Measurements from ENCODE around the gene CHRNB2.

Gene CHRNB2

DNA sequence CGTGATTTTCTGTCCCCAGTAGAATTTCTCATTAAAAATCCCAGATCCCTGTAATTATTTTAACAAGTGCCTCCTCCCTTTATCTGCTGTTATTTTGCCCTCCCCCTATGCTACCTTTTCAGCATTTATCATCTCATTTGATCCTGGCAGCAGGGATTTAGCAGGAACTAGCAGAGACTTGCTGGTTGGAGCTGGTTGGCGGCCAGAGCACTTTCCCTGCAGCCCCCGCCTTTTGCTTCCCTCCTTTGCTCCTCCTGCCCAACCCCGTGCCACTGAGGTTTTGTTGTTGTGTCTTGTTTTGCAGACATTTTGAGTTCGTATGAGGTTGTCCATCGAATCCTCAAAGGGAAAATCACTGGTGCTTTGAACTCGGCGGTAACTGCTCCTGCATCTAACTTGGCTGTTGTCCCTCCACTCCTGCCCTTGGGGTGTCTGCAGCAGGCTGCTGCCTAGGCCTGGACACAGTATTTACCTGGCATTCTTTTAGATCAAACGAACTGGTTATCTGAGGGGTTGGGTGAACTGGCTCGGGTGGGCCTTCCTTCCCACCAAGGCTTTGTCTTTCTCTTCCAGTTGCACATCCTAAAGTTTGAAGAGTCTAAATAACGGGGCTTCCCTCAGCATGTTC lies 20.4 kb upstream of the CHRNB2 start:
- Mint-ChIP-seq H3K4me3 (no peak overlapping the region), H3K9me3 (no peaks in the 10 kb centered on the region), H3K36me3 (ENCODE audit: low read depth) (peaks cover 29% of the 10 kb centered on the region), H3K4me1 (peaks cover 9% of the 10 kb centered on the region), H3K27ac (no peak overlapping the region), H3K27me3 (no peaks in the 10 kb centered on the region)
- ATAC-seq (no peak), DNase-seq (no peak)

DNA sequence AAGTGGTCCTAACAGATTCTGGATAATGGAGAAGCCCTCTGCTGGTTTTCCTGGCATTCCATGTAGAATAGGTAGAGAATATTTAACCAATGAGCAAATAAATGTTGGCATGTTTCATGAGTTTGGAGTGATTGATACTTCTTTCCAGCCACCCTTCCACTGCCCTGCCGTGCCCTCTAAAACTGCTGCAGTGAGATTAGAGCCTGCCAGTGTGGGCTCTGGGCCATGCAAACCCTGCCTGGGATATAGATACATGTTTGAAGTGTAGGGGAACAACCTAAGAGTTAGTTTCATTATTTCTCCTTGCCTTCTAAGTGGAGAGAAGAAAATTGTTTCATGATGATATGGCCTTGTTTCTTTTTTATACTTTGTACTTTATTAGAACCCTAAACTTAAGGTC lies 19.6 kb upstream of the CHRNB2 start:
- no peaks in the 10 kb centered on the region for H3K9me3 Mint-ChIP-seq
- H3K4me1 Mint-ChIP-seq = peaks cover 9% of the 10 kb centered on the region
- H3K36me3 Mint-ChIP-seq (ENCODE audit: low read depth) = peaks cover 31% of the 10 kb centered on the region
- H3K27ac Mint-ChIP-seq = no peak overlapping the region
- DNase-seq = no peak
- no peaks in the 10 kb centered on the region for H3K27me3 Mint-ChIP-seq
- no peak overlapping the region for H3K4me3 Mint-ChIP-seq
- ATAC-seq = no peak

- Mint-ChIP-seq H3K27ac (no peak overlapping the region), H3K4me3 (no peak overlapping the region)
These were observed 18.3 kb upstream of the CHRNB2 start for GRCh38 chr1:154549202-154549770.

GRCh38 chr1:154550070-154550469 lies 17.5 kb upstream of the CHRNB2 start:
- no peak overlapping the region for H3K4me3 Mint-ChIP-seq
- peaks cover 48% of the 10 kb centered on the region for H3K36me3 Mint-ChIP-seq (ENCODE audit: low read depth)
- DNase-seq (no peak), ATAC-seq (no peak)
- no peak overlapping the region for H3K27ac Mint-ChIP-seq
- H3K9me3 Mint-ChIP-seq = no peaks in the 10 kb centered on the region
- peaks cover 10% of the 10 kb centered on the region for H3K4me1 Mint-ChIP-seq
- no peaks in the 10 kb centered on the region for H3K27me3 Mint-ChIP-seq

More at GRCh38 chr1:154549202-154549770, 18.3 kb upstream of the CHRNB2 start:
- Mint-ChIP-seq H3K9me3 (no peaks in the 10 kb centered on the region), H3K4me1 (peaks cover 9% of the 10 kb centered on the region), H3K36me3 (ENCODE audit: low read depth) (peaks cover 41% of the 10 kb centered on the region), H3K27me3 (no peaks in the 10 kb centered on the region)
- no peak for DNase-seq
- no peak for ATAC-seq

- no peak for ATAC-seq
- Mint-ChIP-seq H3K27me3 (no peaks in the 10 kb centered on the region), H3K4me1 (peaks cover 11% of the 10 kb centered on the region), H3K4me3 (no peak overlapping the region), H3K9me3 (no peaks in the 10 kb centered on the region), H3K36me3 (ENCODE audit: low read depth) (peaks cover 51% of the 10 kb centered on the region), H3K27ac (no peak overlapping the region)
- DNase-seq = no peak
These were observed 16.9 kb upstream of the CHRNB2 start for GRCh38 chr1:154550657-154551056.

DNA sequence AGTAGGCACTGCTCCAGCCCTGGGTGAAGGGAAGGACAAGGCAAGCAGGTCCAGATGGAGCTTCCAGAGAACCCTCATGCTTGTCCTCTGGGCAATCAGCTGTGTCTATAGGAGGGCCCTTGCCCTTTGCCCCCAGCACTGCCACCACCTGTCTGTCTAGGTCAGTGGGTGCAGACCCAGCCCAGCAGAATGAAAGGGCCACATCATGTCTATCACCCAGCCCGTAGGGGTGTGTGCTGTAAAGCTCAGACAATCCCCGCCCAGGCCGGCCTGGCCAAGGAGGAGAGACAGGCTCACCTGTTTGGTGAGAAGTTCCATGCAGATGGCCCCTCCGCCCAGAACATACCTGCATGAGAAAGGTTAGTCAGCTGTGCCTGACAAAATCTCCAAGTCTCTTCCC lies 16.1 kb upstream of the CHRNB2 start:
- DNase-seq (no peak), ATAC-seq (no peak)
- no peaks in the 10 kb centered on the region for H3K9me3 Mint-ChIP-seq
- H3K27ac Mint-ChIP-seq = no peak overlapping the region
- no peak overlapping the region for H3K4me3 Mint-ChIP-seq
- no peaks in the 10 kb centered on the region for H3K27me3 Mint-ChIP-seq
- H3K4me1 Mint-ChIP-seq = peaks cover 18% of the 10 kb centered on the region
- peaks cover 51% of the 10 kb centered on the region for H3K36me3 Mint-ChIP-seq (ENCODE audit: low read depth)

DNA sequence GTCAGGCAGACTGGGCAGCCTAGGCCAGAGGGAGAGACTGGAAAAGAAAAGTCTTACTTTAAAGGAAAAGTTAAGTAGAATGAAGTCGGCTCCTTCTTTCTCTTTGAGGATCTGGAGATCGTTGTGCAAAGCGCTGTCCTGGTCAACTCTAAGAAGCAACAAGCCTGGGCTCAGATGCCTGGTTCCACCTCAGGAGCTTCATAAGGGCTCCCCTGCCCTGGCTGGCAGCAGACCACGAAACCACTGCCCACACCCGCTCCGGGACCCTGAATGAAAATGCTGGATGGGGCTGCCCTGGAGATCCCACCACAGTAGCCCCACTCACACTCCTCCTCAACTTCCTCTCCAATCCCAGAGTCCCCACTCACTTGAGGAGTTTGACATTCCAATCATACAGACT lies 15.5 kb upstream of the CHRNB2 start:
- ATAC-seq (no peak), DNase-seq (no peak)
- Mint-ChIP-seq H3K9me3 (no peaks in the 10 kb centered on the region), H3K27me3 (no peaks in the 10 kb centered on the region), H3K27ac (no peak overlapping the region), H3K36me3 (ENCODE audit: low read depth) (peaks cover 52% of the 10 kb centered on the region), H3K4me1 (peaks cover 24% of the 10 kb centered on the region), H3K4me3 (no peak overlapping the region)

DNA sequence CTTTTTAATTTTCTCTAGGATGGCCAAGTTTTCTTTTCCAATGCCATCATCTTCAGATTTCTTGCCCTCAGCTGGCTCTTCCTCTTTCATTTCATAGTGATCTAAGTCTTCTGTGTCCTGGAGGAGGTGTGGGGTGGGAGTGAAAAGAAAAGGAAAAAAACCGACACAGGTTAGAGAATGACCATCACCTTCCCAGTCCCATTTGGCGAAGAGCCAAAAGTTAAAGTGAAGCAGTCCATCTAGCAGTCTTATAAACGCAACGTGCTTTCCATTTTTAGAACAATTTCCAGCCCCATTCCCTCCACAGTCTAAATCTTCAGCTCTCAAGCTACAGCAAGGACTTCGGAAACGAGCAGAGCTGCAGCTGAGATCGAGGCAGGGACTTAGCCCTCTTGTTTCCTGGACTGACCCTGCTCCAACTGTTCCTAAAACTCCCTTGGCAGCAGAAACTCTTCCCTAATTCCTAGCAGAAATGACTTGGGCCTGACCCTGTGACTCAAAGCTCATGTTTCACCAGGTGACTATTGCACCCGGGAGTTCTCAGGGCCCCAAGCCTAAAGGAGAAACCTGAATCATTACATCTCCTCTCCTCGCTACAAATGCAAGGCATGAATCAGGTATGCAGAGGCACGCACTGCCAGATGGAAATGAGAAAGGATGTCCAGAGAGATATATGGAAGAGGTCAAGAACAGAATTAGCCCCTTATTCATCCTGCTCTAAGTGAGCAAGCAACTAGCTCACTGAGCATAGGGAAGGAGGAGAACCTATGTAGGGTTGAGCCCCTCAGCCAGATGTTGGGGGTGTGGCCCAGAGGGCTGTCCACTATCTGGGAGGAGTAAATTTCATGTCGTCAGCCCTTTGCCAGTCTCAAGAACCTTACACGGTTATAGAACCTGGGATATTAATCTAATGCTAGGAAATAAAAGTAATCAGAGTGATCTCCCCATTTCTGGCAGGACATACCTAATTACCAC lies 14.2 kb upstream of the CHRNB2 start:
- no peaks in the 10 kb centered on the region for H3K27me3 Mint-ChIP-seq
- no peaks in the 10 kb centered on the region for H3K9me3 Mint-ChIP-seq
- no peak overlapping the region for H3K27ac Mint-ChIP-seq
- peaks cover 52% of the 10 kb centered on the region for H3K36me3 Mint-ChIP-seq (ENCODE audit: low read depth)
- no peak overlapping the region for H3K4me3 Mint-ChIP-seq
- ATAC-seq = no peak
- peaks cover 30% of the 10 kb centered on the region for H3K4me1 Mint-ChIP-seq
- DNase-seq = no peak

- peak overlapping the region; percentile 90 for H3K4me3 Mint-ChIP-seq
- H3K36me3 Mint-ChIP-seq (ENCODE audit: low read depth) = peaks cover 36% of the 10 kb centered on the region
- peaks cover 34% of the 10 kb centered on the region for H3K4me1 Mint-ChIP-seq
These were observed 11.2 kb upstream of the CHRNB2 start for GRCh38 chr1:154556422-154556821.

GRCh38 chr1:154557248-154557938 lies 10.2 kb upstream of the CHRNB2 start:
- no peaks in the 10 kb centered on the region for H3K9me3 Mint-ChIP-seq
- peaks cover 32% of the 10 kb centered on the region for H3K36me3 Mint-ChIP-seq (ENCODE audit: low read depth)
- no peak for ATAC-seq
- DNase-seq = no peak
- H3K27me3 Mint-ChIP-seq = no peaks in the 10 kb centered on the region
- H3K4me1 Mint-ChIP-seq = peaks cover 34% of the 10 kb centered on the region
- peak overlapping the region; percentile 86 for H3K27ac Mint-ChIP-seq
- H3K4me3 Mint-ChIP-seq = peak overlapping the region; percentile 90

More at GRCh38 chr1:154556422-154556821, 11.2 kb upstream of the CHRNB2 start:
- Mint-ChIP-seq H3K9me3 (no peaks in the 10 kb centered on the region), H3K27ac (peak overlapping the region; percentile 86), H3K27me3 (no peaks in the 10 kb centered on the region)
- no peak for DNase-seq
- ATAC-seq = no peak

GRCh38 chr1:154557939-154558719 lies 9.4 kb upstream of the CHRNB2 start, which contains the start of gene UBE2Q1:
Gene UBE2Q1, minus strand, starts transcription at chr1:154558662. Its CDS starts 109 bp downstream, at chr1:154558553.
- peak within 1 kb of the TSS; percentile 92 for H3K27ac Mint-ChIP-seq
- peak within 1 kb of the TSS; percentile 91 for H3K4me3 Mint-ChIP-seq
- no peak for ATAC-seq
- DNase-seq = peak; percentile 42
- H3K9me3 Mint-ChIP-seq = no peaks in the 10 kb centered on the region
- no peaks in the 10 kb centered on the region for H3K27me3 Mint-ChIP-seq
- H3K4me1 Mint-ChIP-seq = peaks cover 34% of the 10 kb centered on the region
- peaks cover 29% of the 10 kb centered on the region for H3K36me3 Mint-ChIP-seq (ENCODE audit: low read depth)

DNA sequence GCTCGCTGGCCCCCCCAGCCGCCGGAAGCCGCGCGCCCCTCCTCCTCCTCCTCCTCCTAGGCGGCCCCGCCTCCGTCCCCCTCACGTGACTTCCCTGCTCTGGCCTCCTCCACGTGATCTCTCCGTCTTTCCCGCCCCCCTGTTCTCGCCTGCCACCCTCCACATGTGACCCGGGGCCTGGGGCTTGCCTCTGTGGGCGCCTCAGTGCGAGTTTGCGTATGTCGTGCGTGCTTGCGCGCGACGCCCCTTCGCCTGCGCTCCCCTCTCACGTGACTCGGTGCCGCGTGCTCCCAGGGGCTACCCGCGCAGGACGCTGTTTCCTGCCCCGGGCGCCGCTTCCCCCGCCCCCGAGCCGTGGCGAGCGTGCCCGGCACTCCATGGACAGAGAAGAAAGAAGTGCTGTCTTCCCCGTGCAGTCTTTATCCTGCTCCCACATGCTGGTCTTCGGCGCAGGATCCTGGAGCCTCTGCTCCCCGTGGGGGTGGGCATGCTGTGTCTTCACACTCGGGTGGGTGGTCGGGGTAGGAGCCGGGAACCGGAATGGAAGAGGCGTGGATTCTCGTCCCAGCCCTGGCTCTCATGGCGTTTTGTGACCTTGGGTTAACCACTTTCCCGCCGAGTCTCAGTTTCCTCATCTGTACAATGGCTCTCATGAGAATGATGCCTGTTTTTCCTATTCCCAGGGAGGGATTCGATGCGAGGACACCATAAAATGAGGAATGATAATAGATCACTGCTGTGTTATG lies 8.7 kb upstream of the CHRNB2 start:
- peaks cover 21% of the 10 kb centered on the region for H3K36me3 Mint-ChIP-seq (ENCODE audit: low read depth)
- peak overlapping the region; percentile 92 for H3K27ac Mint-ChIP-seq
- DNase-seq (peak; percentile 99), ATAC-seq (peak; percentile 94)
- H3K4me1 Mint-ChIP-seq = peaks cover 34% of the 10 kb centered on the region
- peak overlapping the region; percentile 91 for H3K4me3 Mint-ChIP-seq
- H3K9me3 Mint-ChIP-seq = no peaks in the 10 kb centered on the region
- no peaks in the 10 kb centered on the region for H3K27me3 Mint-ChIP-seq

- peak; percentile 55 for ATAC-seq
- no peaks in the 10 kb centered on the region for H3K27me3 Mint-ChIP-seq
- H3K36me3 Mint-ChIP-seq (ENCODE audit: low read depth) = peaks cover 18% of the 10 kb centered on the region
- DNase-seq = peak; percentile 85
- H3K4me1 Mint-ChIP-seq = peaks cover 34% of the 10 kb centered on the region
- peak overlapping the region; percentile 91 for H3K4me3 Mint-ChIP-seq
- peak overlapping the region; percentile 92 for H3K27ac Mint-ChIP-seq
- no peaks in the 10 kb centered on the region for H3K9me3 Mint-ChIP-seq
These were observed 8.0 kb upstream of the CHRNB2 start for GRCh38 chr1:154559466-154560044.

All from activated naive CD8-positive, alpha-beta T cell treated with anti-CD3 and anti-CD28 coated beads, Interleukin-2, amount 50 U/mL, for 24 hours (primary cell).